Endodermal cell (in vitro differentiated cells): ENCODE data around the gene ZNF555. TPM values are rescaled to one million over a fixed set of nuclear protein-coding genes. Genes with fewer than 3 reads are reported as not detected.

ENCODE experiments used
- DNase-seq: peaks from one replicate; pipeline ENCODE4 v3.0.0-alpha.2; 2017
- H3K27ac ChIP-seq: 2 replicates; pipeline ENCODE4 v1.5.1; 2013; ENCODE audit warnings: mild to moderate bottlenecking, low read depth, low read length, moderate library complexity
- H3K27me3 ChIP-seq: 2 replicates; pipeline ENCODE4 v1.6.1; 2013; ENCODE audit warnings: mild to moderate bottlenecking, low read length, moderate library complexity; ENCODE audit not compliant: insufficient read depth, control insufficient read depth, poor library complexity, severe bottlenecking
- H3K36me3 ChIP-seq: 2 replicates; pipeline ENCODE4 v1.7.0; 2013; ENCODE audit warnings: mild to moderate bottlenecking, low read length, moderate library complexity; ENCODE audit not compliant: control insufficient read depth, insufficient read depth
- H3K4me1 ChIP-seq: one replicate; pipeline ENCODE4 v1.7.0; 2013; ENCODE audit warnings: low read length; ENCODE audit not compliant: control insufficient read depth, insufficient read depth
- H3K4me3 ChIP-seq: 2 replicates; pipeline ENCODE4 v1.5.1; 2013; ENCODE audit warnings: mild to moderate bottlenecking, low read length, moderate library complexity
- H3K9ac ChIP-seq: 2 replicates; pipeline ENCODE4 v1.6.1; 2013; ENCODE audit warnings: mild to moderate bottlenecking, low read length, moderate library complexity; ENCODE audit not compliant: poor library complexity, severe bottlenecking; ENCODE audit errors: extremely low read depth
- H3K9me3 ChIP-seq: 2 replicates; pipeline ENCODE4 v1.6.1; 2013; ENCODE audit warnings: mild to moderate bottlenecking, low read length, moderate library complexity; ENCODE audit not compliant: control insufficient read depth
- H3K27ac Mint-ChIP-seq: 2 replicates; pipeline ENCODE4 v1.8.0; 2020; ENCODE audit warnings: mixed read lengths
- H3K27me3 Mint-ChIP-seq: 2 replicates; pipeline ENCODE4 v1.8.0; 2021; ENCODE audit warnings: mild to moderate bottlenecking, mixed read lengths; ENCODE audit not compliant: insufficient read depth
- H3K36me3 Mint-ChIP-seq: 2 replicates; pipeline ENCODE4 v1.8.0; 2020; ENCODE audit warnings: low read depth, mixed read lengths
- H3K4me1 Mint-ChIP-seq: 2 replicates; pipeline ENCODE4 v1.8.0; 2020; ENCODE audit warnings: mixed read lengths
- H3K4me3 Mint-ChIP-seq: 2 replicates; pipeline ENCODE4 v1.8.0; 2020; ENCODE audit warnings: mild to moderate bottlenecking, moderate library complexity, mixed read lengths
- H3K9me3 Mint-ChIP-seq: 2 replicates; pipeline ENCODE4 v1.8.0; 2020; ENCODE audit warnings: mild to moderate bottlenecking, mixed read lengths
- CTCF ChIP-seq: fragments of 200-600 bp; sonication (generic); conservative IDR thresholded peaks from 2 replicates; pipeline ENCODE4 v1.5.0; 2021; ENCODE audit warnings: antibody characterized with exemption, mild to moderate bottlenecking
- WGBS, 2 experiments: methylation state at CpG; one replicate each; pipeline versions ENCODE4 v1.1.5 to v1.1.7; 2013; ENCODE audit warnings: missing lambda C conversion rate in 2 of 2, mixed read lengths in 1 of 2; ENCODE audit not compliant: insufficient coverage in 1 of 2, insufficient read length in 1 of 2; 5-methylcytosine and 5-hydroxymethylcytosine counted together
- total RNA-seq, 2 donors: library from RNA; stranded (reverse); fragmentation: NEBNext Ultra II Directional in 1 of 2; extraction: Animal tissue kit (Norgen Biotek cat#: 25700) in 1 of 2; gene quantifications; 2 replicates in 1 of 2; 3 replicates in 1 of 2; pipeline ENCODE4 v1.2.1, GENCODE V29; 2021

Gene ZNF555
- total RNA-seq, 2 donors from 2014 or later, result 9.6 to 10.5 TPM

- Histone ChIP-seq H3K4me3 (no peak overlapping the region), H3K27me3 (no peaks in the 10 kb centered on the region), H3K27ac (no peak overlapping the region), H3K36me3 (peaks cover 51% of the 10 kb centered on the region), H3K9me3 (no peaks in the 10 kb centered on the region), H3K4me1 (no peaks in the 10 kb centered on the region), H3K9ac (no peak overlapping the region)
- Mint-ChIP-seq H3K4me3 (no peak overlapping the region), H3K36me3 (peaks cover 63% of the 10 kb centered on the region), H3K9me3 (no peaks in the 10 kb centered on the region), H3K4me1 (no peaks in the 10 kb centered on the region), H3K27ac (no peak overlapping the region), H3K27me3 (no peaks in the 10 kb centered on the region)
- WGBS, 2 experiments, result 88 to 95% methylated on average over 2 to 7 of the region's 7 CpGs
- no peak for TF ChIP-seq CTCF
- no peak for DNase-seq
Measured at GRCh38 chr19:2793126-2793525, 48.1 kb upstream of the ZNF555 start.

GRCh38 chr19:2793577-2793976 lies 47.7 kb upstream of the ZNF555 start:
- Mint-ChIP-seq H3K9me3 (no peaks in the 10 kb centered on the region), H3K36me3 (peaks cover 62% of the 10 kb centered on the region), H3K4me3 (no peak overlapping the region), H3K27me3 (no peaks in the 10 kb centered on the region), H3K27ac (no peak overlapping the region), H3K4me1 (no peaks in the 10 kb centered on the region)
- no peak for TF ChIP-seq CTCF
- no peak for DNase-seq
- H3K9ac ChIP-seq, result no peak overlapping the region
- H3K27ac ChIP-seq, result no peak overlapping the region
- H3K4me1 ChIP-seq, result peaks cover 2% of the 10 kb centered on the region
- no peaks in the 10 kb centered on the region for H3K9me3 ChIP-seq
- peaks cover 54% of the 10 kb centered on the region for H3K36me3 ChIP-seq
- 95% methylated on average over 12 of the region's 12 CpGs for WGBS, 2 experiments
- no peaks in the 10 kb centered on the region for H3K27me3 ChIP-seq
- H3K4me3 ChIP-seq, result no peak overlapping the region

GRCh38 chr19:2795827-2796658 lies 45.2 kb upstream of the ZNF555 start:
- Histone ChIP-seq H3K4me3 (no peak overlapping the region), H3K4me1 (peaks cover 2% of the 10 kb centered on the region), H3K27ac (no peak overlapping the region), H3K9me3 (no peaks in the 10 kb centered on the region), H3K27me3 (no peaks in the 10 kb centered on the region), H3K9ac (no peak overlapping the region), H3K36me3 (peaks cover 67% of the 10 kb centered on the region)
- no peak for TF ChIP-seq CTCF
- WGBS, 2 experiments, result 93 to 98% methylated on average over 12 to 27 of the region's 27 CpGs
- Mint-ChIP-seq H3K27ac (no peak overlapping the region), H3K27me3 (no peaks in the 10 kb centered on the region), H3K9me3 (no peaks in the 10 kb centered on the region), H3K4me3 (no peak overlapping the region), H3K4me1 (no peaks in the 10 kb centered on the region), H3K36me3 (peaks cover 73% of the 10 kb centered on the region)
- DNase-seq, result no peak
